Kidney (tissue), 14 donors: ENCODE results near the gene ADAMTS8. TPM values are rescaled to one million over a fixed set of nuclear protein-coding genes. Genes with fewer than 3 reads are reported as not detected.
"Not testable (repeated sequence)": the region's sequence is repeated elsewhere in the genome, so short reads cannot be mapped to it uniquely, and the experiment has no call there.

ENCODE experiments used
- DNase-seq, 5 donors: peaks; one replicate each; pipeline ENCODE4 v3.0.0-alpha.2; 2013 to 2020
- FAIRE-seq: peaks from 2 replicates; lab custom pipeline; 2012; peaks lifted over from hg19 to GRCh38; lab: Jason Lieb, UNC
- H3K27ac ChIP-seq, 2 donors: one replicate each; pipeline ENCODE4 v1.7.0; 2013; ENCODE audit warnings: low read depth in 2 of 2, low read length in 2 of 2, inconsistent platforms in 1 of 2
- H3K27me3 ChIP-seq: one replicate; pipeline ENCODE4 v1.7.1; 2013; ENCODE audit warnings: low read length, inconsistent platforms; ENCODE audit not compliant: control insufficient read depth, insufficient read depth
- H3K36me3 ChIP-seq, 3 donors: one replicate each; pipeline versions ENCODE4 v1.7.0 to v1.7.1; 2013; ENCODE audit warnings: low read length in 3 of 3, control low read depth in 1 of 3, inconsistent platforms in 1 of 3; ENCODE audit not compliant: insufficient read depth in 3 of 3, control insufficient read depth in 2 of 3
- H3K4me1 ChIP-seq, 3 donors: one replicate each; pipeline versions ENCODE4 v1.7.0 to v1.7.1; 2013; ENCODE audit warnings: low read length in 3 of 3, inconsistent platforms in 1 of 3, low read depth in 1 of 3; ENCODE audit not compliant: control insufficient read depth in 2 of 3, insufficient read depth in 2 of 3
- H3K4me3 ChIP-seq, 3 donors: one replicate each; pipeline versions ENCODE4 v1.7.0 to v1.8.1; 2013; ENCODE audit warnings: low read length in 3 of 3, control low read depth in 1 of 3, inconsistent platforms in 1 of 3
- H3K9ac ChIP-seq, 3 donors: one replicate each; pipeline versions ENCODE4 v1.7.0 to v1.7.1; 2013; ENCODE audit warnings: low read length in 3 of 3, control low read depth in 1 of 3, inconsistent platforms in 1 of 3
- H3K9me3 ChIP-seq, 3 donors: one replicate each; pipeline versions ENCODE4 v1.7.0 to v1.7.1; 2013; ENCODE audit warnings: low read length in 3 of 3, control low read depth in 1 of 3, inconsistent platforms in 1 of 3; ENCODE audit not compliant: control insufficient read depth in 2 of 3, insufficient read depth in 1 of 3
- intact Hi-C: fragments of 100-400 bp; cut with DNase I; formaldehyde crosslinking; loops from one replicate; pipeline ENCODE4 v1.11.1; 2022
- polyA plus RNA-seq: library from polyadenylated mRNA; stranded (reverse); fragments of 350-450 nt; fragmentation: Illumina TruSeq; extraction: RNeasy Lipid Tissue Mini Kit (QIAGEN cat#74804); gene quantifications from one replicate; pipeline ENCODE4 v1.2.3, GENCODE V29; 2014; ENCODE audit warnings: low read depth, low replicate concordance; ENCODE audit not compliant: insufficient read depth
- total RNA-seq: library from RNA; stranded (reverse); fragmentation: NEBNext Ultra II Directional; extraction: Animal tissue kit (Norgen Biotek cat#: 25700); gene quantifications from one replicate; pipeline ENCODE4 v1.2.1, GENCODE V29; 2021
- TF ChIP-seq, protein P1 (sequence below): IDR thresholded peaks from 3 replicates; pipeline ENCODE4 v1.5.1; 2012; ENCODE audit warnings: mild to moderate bottlenecking, moderate library complexity, borderline replicate concordance; ENCODE audit not compliant: insufficient read depth; ENCODE audit errors: extremely low read depth
- donor health status: control.
- donor health status: control.
- donor health status: control.
- donor health status: control.
- donor health status: control.
- donor health status: DM: yes; HTN: yes; CAD: no.
- donor health status: Normal renal cell carcinoma (clear cell type).

The ADAMTS8 gene
- total and polyA plus RNA-seq, 2 donors from 2014 or later: 1.2 to 1.6 TPM

DNA sequence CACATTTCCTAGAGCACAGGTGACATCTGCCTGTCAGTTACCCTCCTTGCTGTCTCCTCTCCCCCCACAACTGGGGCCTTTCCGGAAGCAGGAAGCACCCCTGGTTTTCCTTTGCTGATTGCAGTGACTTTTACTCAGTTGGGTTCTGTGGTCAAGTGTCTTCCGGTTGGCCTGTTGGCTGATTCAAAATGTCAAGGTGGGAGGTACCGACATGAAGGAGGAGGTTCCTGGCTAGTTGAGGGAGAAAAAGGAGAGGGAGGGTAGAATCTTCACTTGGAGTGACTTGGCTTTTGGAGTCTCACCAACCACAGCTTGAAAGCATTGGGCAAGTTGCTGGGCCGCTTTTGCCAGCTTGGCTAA is 10.7 kb upstream of the ADAMTS8 start:
- Histone ChIP-seq H3K4me1 (peaks cover 0 to 8% (median 0%) of the 10 kb centered on the region in 3 donors), H3K4me3 (no peak overlapping the region), H3K9ac (no peak overlapping the region), H3K9me3 (no peaks in the 10 kb centered on the region), H3K36me3 (no peaks in the 10 kb centered on the region), H3K27ac (no peak overlapping the region), H3K27me3 (no peaks in the 10 kb centered on the region)
- FAIRE-seq: no peak
- TF ChIP-seq, protein P1, sequence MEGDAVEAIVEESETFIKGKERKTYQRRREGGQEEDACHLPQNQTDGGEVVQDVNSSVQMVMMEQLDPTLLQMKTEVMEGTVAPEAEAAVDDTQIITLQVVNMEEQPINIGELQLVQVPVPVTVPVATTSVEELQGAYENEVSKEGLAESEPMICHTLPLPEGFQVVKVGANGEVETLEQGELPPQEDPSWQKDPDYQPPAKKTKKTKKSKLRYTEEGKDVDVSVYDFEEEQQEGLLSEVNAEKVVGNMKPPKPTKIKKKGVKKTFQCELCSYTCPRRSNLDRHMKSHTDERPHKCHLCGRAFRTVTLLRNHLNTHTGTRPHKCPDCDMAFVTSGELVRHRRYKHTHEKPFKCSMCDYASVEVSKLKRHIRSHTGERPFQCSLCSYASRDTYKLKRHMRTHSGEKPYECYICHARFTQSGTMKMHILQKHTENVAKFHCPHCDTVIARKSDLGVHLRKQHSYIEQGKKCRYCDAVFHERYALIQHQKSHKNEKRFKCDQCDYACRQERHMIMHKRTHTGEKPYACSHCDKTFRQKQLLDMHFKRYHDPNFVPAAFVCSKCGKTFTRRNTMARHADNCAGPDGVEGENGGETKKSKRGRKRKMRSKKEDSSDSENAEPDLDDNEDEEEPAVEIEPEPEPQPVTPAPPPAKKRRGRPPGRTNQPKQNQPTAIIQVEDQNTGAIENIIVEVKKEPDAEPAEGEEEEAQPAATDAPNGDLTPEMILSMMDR: no peak
- intact Hi-C loops: loop anchor here (10.0 kb wide), 1 partner anchor 396 kb away; no protein-coding TSS in a partner anchor
- no peak for DNase-seq

DNA sequence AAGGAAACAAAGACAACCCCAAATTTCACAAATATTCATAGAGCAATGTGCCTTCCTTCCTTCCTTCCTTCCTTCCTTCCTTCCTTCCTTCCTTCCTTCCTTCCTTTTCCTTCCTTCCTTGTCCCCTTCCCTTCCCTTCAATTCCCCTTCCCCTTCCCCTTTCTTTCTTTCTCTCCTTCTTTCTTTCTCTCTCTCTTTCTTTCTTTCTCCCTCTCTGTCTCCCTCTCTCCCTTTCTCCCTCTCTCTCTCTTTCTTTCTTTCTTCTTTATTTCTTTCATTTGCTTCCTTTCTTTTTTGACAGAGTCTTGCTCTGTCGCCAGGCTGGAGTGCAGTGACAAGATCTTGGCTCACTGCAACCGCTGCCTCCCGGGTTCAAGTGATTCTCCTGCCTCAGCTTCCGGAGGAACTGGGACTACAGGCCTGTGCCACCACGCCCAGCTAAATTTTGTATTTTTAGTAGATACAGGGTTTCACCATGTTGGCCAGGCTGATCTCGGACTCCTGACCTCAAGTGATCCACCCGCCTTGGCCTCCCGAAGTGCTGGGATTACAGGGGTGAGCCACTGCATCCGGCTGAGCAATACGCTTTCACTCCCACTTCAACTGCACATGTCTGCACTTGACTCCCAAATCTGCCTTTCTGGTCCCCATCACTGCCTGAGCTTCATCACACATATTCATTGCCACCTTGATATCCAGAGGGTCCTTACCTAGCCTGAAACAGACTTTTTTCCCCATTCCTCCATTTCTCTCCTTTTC is 10.2 kb upstream of the ADAMTS8 start:
- not testable (repeated sequence) for DNase-seq, FAIRE-seq, H3K27me3 ChIP-seq, H3K9me3 ChIP-seq, H3K27ac ChIP-seq, H3K9ac ChIP-seq, H3K4me1 ChIP-seq, H3K36me3 ChIP-seq, H3K4me3 ChIP-seq
- intact Hi-C loops: loop anchor here (10.0 kb wide), 1 partner anchor 396 kb away; no protein-coding TSS in a partner anchor

DNA sequence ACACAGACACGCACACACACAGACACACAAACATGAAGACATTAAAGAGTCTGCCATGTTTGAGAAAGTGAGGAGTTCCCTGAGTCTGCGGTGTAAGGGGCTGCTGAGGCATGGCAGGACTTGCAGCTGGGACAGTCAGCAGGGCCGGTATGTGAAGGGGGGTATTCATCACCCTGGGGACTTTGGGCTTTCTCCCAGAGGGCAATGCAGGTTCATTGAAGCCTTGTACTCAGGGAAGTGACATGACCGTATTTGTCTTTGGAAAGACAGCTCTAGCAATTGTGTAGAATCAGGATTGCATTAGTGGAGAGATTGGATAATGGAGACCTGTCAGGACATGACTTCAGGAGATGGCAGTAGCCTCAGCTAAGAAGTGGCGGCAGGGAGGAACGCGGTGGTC is 9.4 kb upstream of the ADAMTS8 start:
- Histone ChIP-seq H3K4me1 (peaks cover 0 to 8% (median 0%) of the 10 kb centered on the region in 3 donors), H3K36me3 (no peaks in the 10 kb centered on the region), H3K9me3 (no peaks in the 10 kb centered on the region), H3K4me3 (no peak overlapping the region), H3K27ac (no peak overlapping the region), H3K9ac (no peak overlapping the region), H3K27me3 (no peaks in the 10 kb centered on the region)
- DNase-seq (no peak), FAIRE-seq (no peak)
- TF ChIP-seq, protein P1: no peak
- intact Hi-C loops: loop anchor here (10.0 kb wide), 1 partner anchor 397 kb away; no protein-coding TSS in a partner anchor

DNA sequence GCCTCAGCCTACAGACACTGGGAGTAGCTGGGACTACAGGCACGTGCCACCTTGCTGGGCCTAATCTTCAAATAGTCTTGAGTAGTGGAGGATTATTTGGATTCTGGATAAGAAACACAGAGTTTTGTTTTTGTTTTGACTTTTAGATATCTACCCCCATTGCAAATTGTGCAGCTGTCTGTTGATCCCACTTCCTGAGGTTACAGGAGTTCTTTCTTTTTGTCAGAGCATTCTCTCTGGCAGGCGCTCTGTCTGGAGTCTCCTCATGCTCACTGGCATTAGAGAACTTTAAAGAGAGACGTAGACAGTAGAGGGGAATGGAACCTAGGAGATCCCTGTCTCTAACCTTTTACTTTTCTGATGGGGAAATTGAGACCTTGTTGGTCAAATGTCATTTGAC is 7.8 kb upstream of the ADAMTS8 start:
- DNase-seq (no peak), FAIRE-seq (no peak)
- TF ChIP-seq, protein P1: no peak
- H3K27ac ChIP-seq: no peak overlapping the region
- H3K9ac ChIP-seq: no peak overlapping the region
- no peaks in the 10 kb centered on the region for H3K36me3 ChIP-seq
- intact Hi-C loops: loop anchor here (10.0 kb wide), 1 partner anchor 399 kb away; no protein-coding TSS in a partner anchor
- H3K27me3 ChIP-seq: no peaks in the 10 kb centered on the region
- H3K9me3 ChIP-seq: no peaks in the 10 kb centered on the region
- peaks cover 0 to 8% (median 0%) of the 10 kb centered on the region in 3 donors for H3K4me1 ChIP-seq
- no peak overlapping the region for H3K4me3 ChIP-seq
